NCI-H510A treated with DMSO at 0.1 percent for 48 hours (cell line): ENCODE measurements around the gene NHLRC2.
"Not testable (repeated sequence)": the region's sequence is repeated elsewhere in the genome, so short reads cannot be mapped to it uniquely, and the experiment has no call there.

Experiments
- DNase-seq: peaks from one replicate; lab custom pipeline; 2025; lab: John Stamatoyannopoulos, UW

The NHLRC2 gene, protein sequence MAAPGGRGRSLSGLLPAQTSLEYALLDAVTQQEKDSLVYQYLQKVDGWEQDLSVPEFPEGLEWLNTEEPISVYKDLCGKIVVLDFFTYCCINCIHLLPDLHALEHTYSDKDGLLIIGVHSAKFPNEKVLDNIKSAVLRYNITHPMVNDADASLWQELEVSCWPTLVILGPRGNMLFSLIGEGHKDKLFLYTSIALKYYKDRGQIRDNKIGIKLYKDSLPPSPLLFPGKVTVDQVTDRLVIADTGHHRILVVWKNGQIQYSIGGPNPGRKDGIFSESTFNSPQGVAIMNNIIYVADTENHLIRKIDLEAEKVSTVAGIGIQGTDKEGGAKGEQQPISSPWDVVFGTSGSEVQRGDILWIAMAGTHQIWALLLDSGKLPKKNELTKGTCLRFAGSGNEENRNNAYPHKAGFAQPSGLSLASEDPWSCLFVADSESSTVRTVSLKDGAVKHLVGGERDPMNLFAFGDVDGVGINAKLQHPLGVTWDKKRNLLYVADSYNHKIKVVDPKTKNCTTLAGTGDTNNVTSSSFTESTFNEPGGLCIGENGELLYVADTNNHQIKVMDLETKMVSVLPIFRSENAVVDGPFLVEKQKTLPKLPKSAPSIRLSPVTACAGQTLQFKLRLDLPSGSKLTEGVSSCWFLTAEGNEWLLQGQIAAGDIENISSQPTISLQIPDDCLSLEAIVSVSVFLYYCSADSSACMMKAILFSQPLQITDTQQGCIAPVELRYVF

GRCh38 chr10:113854013-113854760 is at the start of gene NHLRC2, which contains the start of gene DCLRE1A:
Gene NHLRC2, plus strand, starts transcription at chr10:113854661. Its CDS starts 212 bp downstream, at chr10:113854873.
Gene DCLRE1A, minus strand, starts transcription at chr10:113854082. Its CDS starts 900 bp downstream, at chr10:113853182.
- DNase-seq: peak; percentile 90

- DNase-seq: no peak
These were observed 48.0 kb upstream of the NHLRC2 start for GRCh38 chr10:113806503-113806902.

- no peak for DNase-seq
These were observed 46.3 kb upstream of the NHLRC2 start for GRCh38 chr10:113808168-113808567.

- DNase-seq: not testable (repeated sequence)
These were observed 39.8 kb upstream of the NHLRC2 start for GRCh38 chr10:113814700-113815099.

- DNase-seq: no peak
These were observed 34.5 kb upstream of the NHLRC2 start for GRCh38 chr10:113819989-113820388.

DNA sequence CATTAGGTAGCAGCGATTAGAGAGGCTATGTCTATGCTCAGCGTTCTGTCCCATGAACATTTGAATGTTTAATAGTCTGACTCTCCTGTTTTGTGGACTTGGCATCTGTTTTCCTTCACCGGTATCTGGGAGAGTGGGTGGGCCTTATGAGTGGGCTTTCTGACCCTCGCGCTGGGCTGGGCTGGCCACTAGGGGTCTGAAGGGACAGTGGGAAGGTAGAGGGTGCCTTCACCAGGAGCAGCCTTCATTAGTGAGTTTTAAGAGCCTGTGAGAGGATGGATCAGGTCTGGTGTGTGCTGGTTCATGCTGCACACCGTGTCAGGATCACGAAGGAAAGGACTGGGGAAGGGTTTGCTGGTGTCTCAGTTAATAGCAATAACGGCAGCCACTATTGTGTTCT is 34.0 kb upstream of the NHLRC2 start:
- no peak for DNase-seq

DNA sequence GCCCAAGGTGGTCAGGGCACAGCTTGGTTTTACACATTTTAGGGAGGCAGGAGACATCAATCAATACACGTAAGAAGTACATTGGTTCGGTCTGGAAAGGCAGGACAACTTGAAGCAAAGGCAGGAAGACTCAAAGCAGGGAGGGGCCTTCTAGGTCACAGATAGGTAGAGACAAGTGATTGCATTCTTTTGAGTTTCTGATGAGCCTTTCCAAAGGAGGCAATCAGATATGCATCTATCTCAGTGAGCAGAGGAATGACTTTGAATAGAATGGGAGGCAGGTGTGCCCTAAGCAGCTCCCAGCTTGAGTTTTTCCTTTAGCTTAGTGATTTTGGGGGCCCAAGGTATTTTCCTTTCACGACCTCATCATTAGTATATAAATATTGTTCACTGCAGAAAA is 33.2 kb upstream of the NHLRC2 start:
- DNase-seq: not testable (repeated sequence)

DNA sequence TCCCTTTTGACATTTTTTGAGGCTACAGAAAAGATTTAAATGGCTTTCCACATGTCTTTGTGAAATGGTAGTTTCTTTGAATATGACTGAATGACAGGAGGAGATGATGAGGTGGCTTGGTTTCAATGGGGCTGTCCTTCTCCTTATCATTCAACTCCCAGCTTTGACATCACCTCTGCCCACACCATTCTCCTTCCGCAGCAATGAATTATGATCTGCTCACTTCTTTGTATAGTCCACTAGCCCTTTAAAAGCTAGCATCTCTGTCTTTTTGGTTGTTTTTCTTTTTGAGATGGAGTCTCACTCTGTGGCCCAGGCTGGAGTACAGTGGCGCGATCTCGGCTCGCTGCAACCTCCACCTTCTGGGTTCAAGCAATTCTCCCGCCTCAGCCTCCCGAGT is 32.3 kb upstream of the NHLRC2 start:
- DNase-seq: no peak

- DNase-seq: no peak
These were observed 31.1 kb upstream of the NHLRC2 start for GRCh38 chr10:113823389-113823788.

- no peak for DNase-seq
These were observed 28.7 kb upstream of the NHLRC2 start for GRCh38 chr10:113825791-113826190.

- DNase-seq: not testable (repeated sequence)
These were observed 25.9 kb upstream of the NHLRC2 start for GRCh38 chr10:113828567-113828966.

DNA sequence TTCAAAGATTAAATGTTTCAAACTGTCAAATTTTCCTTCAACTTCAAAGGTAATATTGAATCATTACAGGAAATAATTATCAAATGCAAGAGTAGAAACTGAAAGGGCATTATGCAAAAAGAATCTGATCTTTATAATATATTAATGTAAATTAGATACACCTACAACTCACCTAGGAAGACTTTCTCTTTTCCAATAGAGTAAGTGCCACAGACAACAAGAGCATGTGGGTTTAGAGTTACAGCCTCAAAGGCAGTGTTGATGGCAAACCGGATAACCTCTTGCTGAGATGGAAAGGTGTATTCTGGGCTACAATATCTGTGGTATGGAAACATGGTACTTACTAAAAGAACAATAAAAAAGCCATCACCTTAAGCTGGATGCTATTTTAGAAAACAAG is 12.3 kb upstream of the NHLRC2 start:
- no peak for DNase-seq

DNA sequence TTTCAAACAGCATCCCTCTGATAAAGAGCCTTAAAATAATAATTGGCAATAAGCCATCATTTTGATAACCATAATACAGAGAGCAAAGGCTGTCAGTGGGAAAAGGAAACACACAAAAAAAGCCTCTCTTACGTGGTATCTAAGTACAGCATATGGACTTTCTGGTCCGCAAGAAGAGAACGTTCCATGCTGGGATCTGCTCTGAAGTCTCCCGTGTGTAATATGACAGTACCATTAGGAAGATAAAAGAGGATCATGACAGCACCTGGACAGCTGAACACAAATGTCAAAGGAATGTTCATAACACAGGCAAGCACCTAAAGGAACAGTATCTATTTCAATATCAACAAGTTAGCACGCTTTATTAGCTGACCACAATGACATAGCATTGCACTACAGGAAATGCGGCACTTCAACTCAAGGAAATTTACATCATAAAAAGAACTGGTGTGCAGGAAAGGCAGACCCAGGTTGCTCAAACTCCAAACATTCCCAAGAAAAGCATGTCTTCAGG is 10.4 kb upstream of the NHLRC2 start:
- peak; percentile 40 for DNase-seq

DNA sequence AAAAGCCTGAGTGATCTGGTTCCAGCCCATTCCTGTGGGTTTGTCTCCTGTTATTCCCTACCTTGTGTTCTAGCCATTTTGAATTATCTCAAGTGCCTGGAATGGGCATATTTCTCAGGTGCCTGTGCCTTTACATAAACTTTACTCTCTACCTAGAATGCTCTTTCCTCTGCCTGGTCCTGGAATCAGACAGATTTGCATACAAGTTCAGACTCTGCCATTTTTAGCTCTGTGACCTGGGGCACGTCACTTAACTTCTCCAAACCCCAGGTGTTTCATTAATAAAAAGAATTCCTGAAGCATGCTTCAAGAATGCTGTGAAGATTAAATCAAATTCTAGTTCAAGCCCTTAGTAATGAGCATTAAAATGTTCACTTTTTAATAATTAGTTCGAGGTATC is 8.4 kb upstream of the NHLRC2 start:
- DNase-seq: no peak

- no peak for DNase-seq
These were observed 5.2 kb upstream of the NHLRC2 start for GRCh38 chr10:113849140-113849803.

DNA sequence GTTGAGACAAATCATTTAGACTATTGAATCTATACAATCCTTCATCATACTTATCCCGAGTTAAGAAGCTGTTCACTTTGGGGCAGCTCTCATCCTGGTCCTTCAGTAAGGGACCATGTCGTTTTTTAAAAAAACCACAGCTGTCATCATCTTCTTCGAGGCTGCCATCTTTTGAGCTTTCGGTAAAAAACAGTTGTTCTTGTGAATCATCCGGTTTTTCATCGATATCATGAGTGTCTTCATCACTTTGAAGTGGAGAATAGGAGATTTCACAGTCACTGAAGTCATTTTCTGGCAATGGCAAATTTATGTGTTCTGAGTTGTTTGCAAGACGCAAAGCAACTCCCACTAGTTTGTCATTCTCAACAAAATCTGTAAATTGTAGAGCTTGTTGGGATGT is 4.5 kb upstream of the NHLRC2 start:
- DNase-seq: no peak

DNA sequence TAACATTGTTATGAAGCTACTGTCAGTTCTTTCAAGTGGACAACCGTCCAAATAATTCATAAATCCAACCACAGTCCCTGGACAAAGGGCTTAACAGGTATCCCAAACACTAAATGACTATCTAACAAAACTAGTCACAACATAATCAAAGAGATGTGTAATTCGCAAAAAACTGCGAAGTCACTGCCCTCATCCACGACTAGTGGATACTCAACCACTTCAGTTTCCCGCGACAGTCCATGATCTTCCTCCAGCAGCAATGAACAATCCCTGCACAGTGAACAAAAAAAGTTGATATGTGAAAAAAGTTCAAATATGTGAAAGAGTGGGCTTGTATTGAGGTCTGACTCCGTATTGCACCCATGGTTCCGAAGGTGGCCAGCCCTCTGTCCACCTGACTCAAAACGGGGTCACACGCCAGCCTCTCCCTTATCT is 866 bp upstream of the NHLRC2 start:
- DNase-seq: peak; percentile 85

GRCh38 chr10:113854761-113855588 is 514 bp downstream of the NHLRC2 start:
- DNase-seq: peak; percentile 50

DNA sequence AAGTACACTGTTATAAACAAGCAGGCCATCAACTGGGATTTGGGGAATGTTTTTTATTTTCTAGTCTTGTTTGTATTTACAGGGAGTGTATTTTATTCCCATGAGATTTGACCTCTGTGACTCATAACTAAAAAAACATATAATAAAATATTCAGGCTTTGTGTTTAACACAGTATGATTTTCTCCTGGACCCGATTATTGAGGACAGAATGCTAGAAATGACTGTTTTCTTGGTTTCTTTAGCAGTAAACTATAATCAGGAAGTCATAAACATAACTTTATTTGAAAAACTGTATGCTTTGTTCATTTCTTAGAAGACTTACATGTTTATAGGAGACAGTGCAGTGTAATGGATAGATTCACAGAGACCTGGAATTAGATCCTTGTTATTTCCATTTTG is 2.1 kb downstream of the NHLRC2 start:
- no peak for DNase-seq

GRCh38 chr10:113857210-113857609 is 2.7 kb downstream of the NHLRC2 start:
- DNase-seq: no peak

GRCh38 chr10:113858541-113858940 is 4.1 kb downstream of the NHLRC2 start:
- DNase-seq: no peak
